Central memory CD4-positive, alpha-beta T cell (primary cell): ENCODE data around the gene IRX3.
"Not testable (repeated sequence)": the region's sequence is repeated elsewhere in the genome, so short reads cannot be mapped to it uniquely, and the experiment has no call there.

Experiments
- DNase-seq: peaks from one replicate; pipeline ENCODE4 v3.0.0; 2022

Gene IRX3

GRCh38 chr16:54273566-54273965 is 13.0 kb downstream of the IRX3 start:
- DNase-seq, result no peak

- DNase-seq, result no peak
These were observed 15.9 kb downstream of the IRX3 start for GRCh38 chr16:54270711-54271110.

- DNase-seq, result no peak
These were observed 17.1 kb downstream of the IRX3 start for GRCh38 chr16:54269461-54269860.

- DNase-seq, result no peak
These were observed 17.8 kb downstream of the IRX3 start for GRCh38 chr16:54268766-54269165.

GRCh38 chr16:54268340-54268739 is 18.2 kb downstream of the IRX3 start:
- no peak for DNase-seq

DNA sequence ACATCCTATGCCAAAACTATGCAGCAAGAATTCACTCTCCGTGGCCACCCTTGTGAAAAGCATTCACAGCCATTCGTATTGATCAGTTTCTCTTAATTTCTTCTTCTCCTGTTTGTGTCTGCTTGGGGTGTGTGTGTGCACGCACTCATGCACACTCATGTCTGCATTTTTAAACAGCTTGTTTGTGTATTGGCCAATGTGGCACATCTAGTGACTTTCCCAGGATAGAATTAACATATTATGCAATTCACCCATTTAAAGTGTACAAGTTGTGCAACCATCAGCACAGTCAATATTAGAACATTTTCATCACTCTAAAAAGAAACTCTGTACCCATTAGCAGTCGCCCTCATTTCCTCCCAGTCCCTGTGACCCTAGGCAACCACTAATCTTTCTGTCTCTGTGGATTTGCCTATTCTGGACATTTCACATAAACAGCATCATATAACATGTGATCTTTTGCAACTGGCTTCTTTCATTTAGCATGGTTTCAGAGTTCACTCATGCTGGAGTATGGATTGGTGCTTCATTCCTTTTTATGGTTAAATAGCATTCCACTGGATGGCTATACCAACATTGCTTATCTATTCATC is 20.1 kb downstream of the IRX3 start:
- DNase-seq, result no peak

GRCh38 chr16:54265575-54266107 is 20.9 kb downstream of the IRX3 start:
- no peak for DNase-seq

GRCh38 chr16:54253118-54253517 is 33.5 kb downstream of the IRX3 start:
- no peak for DNase-seq

DNA sequence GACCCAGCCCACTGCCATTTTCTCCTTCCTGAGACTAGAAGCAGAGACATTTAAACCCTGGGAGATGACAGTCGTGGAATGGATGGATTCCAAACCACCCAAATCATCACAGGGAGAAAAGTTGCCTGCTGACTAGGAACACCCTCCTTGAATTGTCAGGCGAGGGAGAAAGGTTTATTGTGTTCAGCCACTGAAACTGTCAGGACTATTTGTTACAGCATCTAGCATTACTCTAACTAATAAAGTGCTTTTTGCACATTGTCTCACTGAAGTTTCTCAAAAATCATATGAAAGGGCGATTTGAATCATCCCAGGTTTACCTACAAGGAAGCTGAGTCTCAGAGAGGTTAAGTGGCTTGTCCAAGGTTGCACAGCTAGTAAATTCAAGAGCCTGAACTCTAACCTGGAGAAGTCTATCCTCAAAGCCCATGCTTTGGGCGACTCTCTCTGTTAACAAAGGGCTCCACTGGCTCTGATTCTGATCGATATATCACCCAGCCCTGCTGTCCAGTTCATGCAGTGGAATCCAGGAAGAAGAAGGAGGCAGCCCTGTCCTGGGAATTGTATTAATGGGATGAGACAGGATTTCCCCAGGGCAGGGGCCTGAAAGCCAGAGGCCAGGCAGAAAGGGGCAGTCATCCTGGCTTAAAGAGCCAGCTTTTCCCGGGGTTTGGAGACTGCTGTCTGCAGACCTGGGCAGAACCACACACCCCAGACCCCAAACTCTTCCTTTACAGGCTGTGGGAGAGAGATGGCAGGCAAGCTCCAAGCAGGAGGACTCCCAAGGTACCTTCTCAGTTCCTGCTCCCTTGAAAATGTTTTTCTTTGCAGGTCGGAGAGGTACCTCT is 37.5 kb downstream of the IRX3 start:
- DNase-seq, result no peak

DNA sequence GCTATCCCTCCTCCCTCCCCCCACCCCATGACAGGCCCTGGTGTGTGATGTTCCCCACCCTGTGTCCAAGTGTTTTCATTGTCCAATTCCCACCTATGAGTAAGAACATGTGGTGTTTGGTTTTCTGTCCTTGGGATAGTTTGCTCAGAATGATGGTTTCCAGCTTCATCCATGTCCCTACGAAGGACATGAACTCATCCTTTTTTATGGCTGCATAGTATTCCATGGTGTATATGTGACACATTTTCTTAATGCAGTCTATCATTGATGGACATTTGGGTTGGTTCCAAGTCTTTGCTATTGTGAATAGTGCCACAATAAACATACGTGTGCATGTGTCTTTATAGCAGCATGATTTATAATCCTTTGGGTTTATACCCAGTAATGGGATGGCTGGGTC is 38.9 kb downstream of the IRX3 start:
- DNase-seq, result not testable (repeated sequence)

- DNase-seq, result no peak
These were observed 40.1 kb downstream of the IRX3 start for GRCh38 chr16:54246454-54246821.

GRCh38 chr16:54245788-54246453 is 40.7 kb downstream of the IRX3 start:
- no peak for DNase-seq

- DNase-seq, result no peak
These were observed 42.3 kb downstream of the IRX3 start for GRCh38 chr16:54244061-54244886.

- DNase-seq, result no peak
These were observed 43.4 kb downstream of the IRX3 start for GRCh38 chr16:54243202-54243601.

DNA sequence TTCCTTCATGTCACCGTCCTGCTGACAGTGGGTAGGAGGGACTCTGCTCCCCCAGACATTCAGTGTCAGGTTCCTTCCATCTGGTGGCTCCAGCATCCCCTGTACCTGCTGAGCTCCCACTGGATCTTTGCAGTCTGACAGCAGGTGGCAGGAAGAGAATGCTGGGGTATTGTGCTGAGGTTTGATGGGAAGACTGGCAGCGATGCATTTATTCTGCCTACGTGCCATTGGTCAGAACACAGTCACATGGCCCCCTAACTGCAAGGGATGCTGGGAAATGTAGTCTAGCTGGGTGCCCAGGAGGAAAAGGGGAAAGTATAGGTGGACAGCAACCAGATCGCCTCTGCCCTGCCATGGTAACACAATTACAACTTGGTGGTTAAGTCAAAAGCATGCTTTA is 44.4 kb downstream of the IRX3 start:
- DNase-seq, result no peak

DNA sequence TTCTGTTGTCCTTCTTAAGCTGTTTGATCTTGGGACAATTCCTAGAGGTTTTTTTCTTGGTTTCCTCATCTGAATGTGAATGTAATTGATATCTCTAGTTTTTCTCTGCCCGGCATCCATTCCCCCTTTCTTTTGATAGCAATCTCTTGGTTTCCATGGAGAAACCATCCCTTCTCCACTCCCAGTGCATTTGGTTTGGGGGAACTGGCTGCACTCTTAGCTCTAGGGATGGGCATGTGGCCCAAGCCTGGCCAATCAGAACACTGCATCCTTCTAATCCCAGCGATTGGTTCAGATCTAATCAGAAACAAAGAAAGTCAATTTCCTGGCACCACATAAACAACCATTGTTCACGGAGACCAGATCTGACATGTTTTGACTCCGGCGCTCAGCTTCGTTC is 45.1 kb downstream of the IRX3 start:
- DNase-seq, result no peak

GRCh38 chr16:54240271-54241129 is 46.1 kb downstream of the IRX3 start:
- no peak for DNase-seq

DNA sequence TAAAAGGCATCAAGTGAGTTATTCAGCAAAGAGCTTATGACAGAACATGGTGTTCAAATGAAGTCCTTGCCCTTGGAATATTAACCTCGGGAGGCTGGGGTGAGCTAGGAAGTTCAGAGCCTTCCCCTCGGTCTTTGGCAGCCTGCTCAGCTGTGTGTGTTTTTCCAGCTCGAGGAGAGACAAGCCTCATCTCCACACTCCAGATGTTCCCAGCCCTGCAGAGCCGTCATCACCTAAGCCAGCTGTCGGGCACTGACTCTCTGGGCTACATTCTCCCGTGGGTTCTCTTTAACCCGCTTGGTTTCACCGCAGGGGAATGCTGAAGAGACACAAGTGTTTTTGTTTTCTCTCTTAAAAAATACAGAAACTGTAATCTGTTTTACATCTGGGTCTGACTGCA is 47.1 kb downstream of the IRX3 start:
- DNase-seq, result no peak

DNA sequence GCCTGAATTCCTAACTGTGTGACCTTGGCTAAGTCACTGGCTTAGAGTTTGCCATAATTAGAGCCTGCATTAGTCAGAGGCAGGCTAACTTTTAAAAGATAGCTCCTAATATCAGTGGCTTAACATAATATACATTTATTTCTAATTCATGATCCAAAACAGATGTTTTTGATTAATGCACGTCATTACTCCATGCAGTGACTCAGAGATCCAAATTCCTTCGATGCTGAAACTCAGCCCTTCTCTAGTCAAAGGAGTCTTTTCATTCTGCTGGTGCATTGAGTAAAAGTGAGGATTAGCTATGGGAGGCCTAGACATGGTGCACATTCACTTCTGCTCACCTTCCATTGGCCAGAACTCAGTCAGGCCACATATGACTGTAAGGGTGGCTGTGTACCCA is 49.8 kb downstream of the IRX3 start:
- no peak for DNase-seq

DNA sequence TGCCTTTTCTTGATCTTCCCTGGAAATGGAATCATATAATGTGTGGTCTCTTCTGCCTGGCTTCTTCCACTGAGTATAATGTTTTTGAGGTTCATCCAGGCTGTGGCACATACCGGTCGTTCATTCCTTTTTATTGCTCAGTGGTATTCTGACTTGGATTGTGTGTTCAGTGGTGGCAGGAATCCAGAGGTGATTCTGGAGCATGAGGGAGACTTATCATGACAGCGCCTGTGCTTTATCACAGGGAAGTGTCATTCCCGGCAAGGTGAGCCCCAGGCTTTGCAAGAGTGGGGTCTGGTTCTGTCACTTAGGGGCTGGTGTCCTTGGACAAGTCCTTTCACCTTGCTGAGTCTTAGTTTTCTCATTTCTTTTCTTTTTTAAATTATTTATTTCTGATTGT is 53.0 kb downstream of the IRX3 start:
- DNase-seq, result no peak
